ENCODE data around the gene LIX1L.

LIX1L gene

GRCh38 chr1:145957443-145958319, at the start of gene LIX1L:
Gene LIX1L, minus strand, starts transcription at chr1:145958017. Its CDS starts 90 bp downstream, at chr1:145957927.
- DNase-seq (ENCODE audit: low spot score), result peak; percentile 97

GRCh38 chr1:146001709-146002108, 43.9 kb upstream of the LIX1L start:
- no peak for DNase-seq (ENCODE audit: low spot score)

GRCh38 chr1:145999321-146000024, 41.7 kb upstream of the LIX1L start:
- no peak for DNase-seq (ENCODE audit: low spot score)

GRCh38 chr1:145997718-145998023, 39.9 kb upstream of the LIX1L start:
- no peak for DNase-seq (ENCODE audit: low spot score)

- no peak for DNase-seq (ENCODE audit: low spot score)
These were observed 39.4 kb upstream of the LIX1L start for GRCh38 chr1:145997016-145997717.

GRCh38 chr1:145996433-145997015, 38.7 kb upstream of the LIX1L start, which contains the start of gene TXNIP:
Gene TXNIP, minus strand, starts transcription at chr1:145996579. Its CDS starts 313 bp downstream, at chr1:145996266.
- DNase-seq (ENCODE audit: low spot score), result peak; percentile 100

GRCh38 chr1:145995964-145996432, 38.2 kb upstream of the LIX1L start:
- no peak for DNase-seq (ENCODE audit: low spot score)

- no peak for DNase-seq (ENCODE audit: low spot score)
These were observed 37.5 kb upstream of the LIX1L start for GRCh38 chr1:145995148-145995881.

GRCh38 chr1:145994391-145995120, 36.7 kb upstream of the LIX1L start:
- DNase-seq (ENCODE audit: low spot score), result no peak

- no peak for DNase-seq (ENCODE audit: low spot score)
These were observed 36.0 kb upstream of the LIX1L start for GRCh38 chr1:145993618-145994390.

GRCh38 chr1:145992958-145993617, 35.3 kb upstream of the LIX1L start:
- no peak for DNase-seq (ENCODE audit: low spot score)

GRCh38 chr1:145992502-145992936, 34.7 kb upstream of the LIX1L start:
- no peak for DNase-seq (ENCODE audit: low spot score)

- DNase-seq (ENCODE audit: low spot score), result no peak
These were observed 34.1 kb upstream of the LIX1L start for GRCh38 chr1:145991735-145992412.

GRCh38 chr1:145990249-145990855, 32.5 kb upstream of the LIX1L start:
- DNase-seq (ENCODE audit: low spot score), result no peak

GRCh38 chr1:145988773-145989172, 31.0 kb upstream of the LIX1L start:
- no peak for DNase-seq (ENCODE audit: low spot score)

- DNase-seq (ENCODE audit: low spot score), result no peak
These were observed 30.1 kb upstream of the LIX1L start for GRCh38 chr1:145987926-145988325.

GRCh38 chr1:145986551-145986950, 28.7 kb upstream of the LIX1L start:
- no peak for DNase-seq (ENCODE audit: low spot score)
